ENCODE data around the gene ITGAL.
"Not testable (repeated sequence)": the region's sequence is repeated elsewhere in the genome, so short reads cannot be mapped to it uniquely, and the experiment has no call there.

Gene ITGAL

GRCh38 chr16:30457743-30458560 is 14.6 kb upstream of the ITGAL start:
- no peak for DNase-seq (ENCODE audit: low read depth)

DNA sequence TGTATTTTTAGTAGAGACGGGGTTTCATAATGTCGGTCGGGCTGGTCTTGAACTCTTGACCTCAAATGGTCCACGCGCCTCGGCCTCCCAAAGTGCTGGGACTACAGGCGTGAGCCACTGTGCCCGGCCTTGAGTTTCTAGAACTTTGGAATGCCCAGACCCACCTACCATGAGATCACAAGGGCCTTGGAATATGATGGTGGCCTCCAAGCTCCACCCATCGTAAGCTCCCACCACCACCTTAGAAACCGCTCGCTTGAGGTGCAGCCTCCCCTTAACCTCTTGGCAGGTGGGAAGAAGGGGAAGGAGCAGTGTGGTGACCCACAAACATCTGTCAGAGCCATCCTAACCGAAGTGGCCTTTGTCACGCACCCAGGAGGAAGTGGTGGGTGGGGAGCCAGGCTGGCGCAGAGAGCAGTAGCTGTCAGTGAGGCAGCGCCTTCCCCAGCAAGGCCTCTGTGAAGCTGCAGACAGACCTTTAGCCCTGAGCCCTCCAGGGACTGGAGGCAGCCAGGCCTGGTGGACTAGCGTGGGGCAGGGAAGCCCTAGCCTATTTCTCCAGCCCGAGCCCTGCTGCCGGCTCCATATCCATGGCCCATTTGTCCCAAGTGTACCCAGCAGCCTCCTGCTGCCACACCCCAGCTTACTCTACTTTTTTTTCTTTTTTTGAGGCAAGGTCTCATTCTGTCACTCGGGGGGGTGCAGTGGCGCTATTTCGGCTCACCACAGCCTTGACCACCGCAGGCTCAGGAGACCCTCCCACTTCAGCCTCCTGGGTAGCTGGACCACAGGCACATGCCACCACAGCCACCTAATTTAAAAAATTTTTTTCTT is 13.8 kb upstream of the ITGAL start:
- no peak for DNase-seq (ENCODE audit: low read depth)

GRCh38 chr16:30459456-30459855 is 13.1 kb upstream of the ITGAL start:
- DNase-seq (ENCODE audit: low read depth): no peak

GRCh38 chr16:30461426-30461825 is 11.1 kb upstream of the ITGAL start:
- DNase-seq (ENCODE audit: low read depth): not testable (repeated sequence)

GRCh38 chr16:30464078-30464477 is 8.5 kb upstream of the ITGAL start:
- no peak for DNase-seq (ENCODE audit: low read depth)

GRCh38 chr16:30470170-30470512 is 2.4 kb upstream of the ITGAL start:
- no peak for DNase-seq (ENCODE audit: low read depth)

- DNase-seq (ENCODE audit: low read depth): no peak
These were observed 1.9 kb upstream of the ITGAL start for GRCh38 chr16:30470632-30470995.

- no peak for DNase-seq (ENCODE audit: low read depth)
These were observed 910 bp downstream of the ITGAL start for GRCh38 chr16:30473231-30474073.

DNA sequence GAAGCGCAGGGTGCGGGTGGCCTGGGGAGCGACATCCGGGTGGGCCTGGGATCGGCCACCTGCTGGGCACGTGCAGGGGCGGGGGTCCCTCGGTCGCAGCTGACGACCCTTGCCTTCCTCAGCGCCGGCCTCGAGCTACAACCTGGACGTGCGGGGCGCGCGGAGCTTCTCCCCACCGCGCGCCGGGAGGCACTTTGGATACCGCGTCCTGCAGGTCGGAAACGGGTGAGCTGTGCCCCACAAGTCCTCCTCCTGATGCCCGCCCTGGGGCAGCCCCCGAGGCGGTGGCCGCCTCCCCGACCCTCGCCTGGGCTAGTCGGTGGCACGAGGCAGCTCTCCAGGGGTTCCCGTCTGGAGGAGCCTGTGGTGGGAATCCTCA is 1.5 kb downstream of the ITGAL start:
- no peak for DNase-seq (ENCODE audit: low read depth)

- DNase-seq (ENCODE audit: low read depth): no peak
These were observed 2.1 kb downstream of the ITGAL start for GRCh38 chr16:30474684-30475083.

GRCh38 chr16:30476991-30477390 is 4.4 kb downstream of the ITGAL start:
- no peak for DNase-seq (ENCODE audit: low read depth)

GRCh38 chr16:30477773-30478172 is 5.2 kb downstream of the ITGAL start:
- not testable (repeated sequence) for DNase-seq (ENCODE audit: low read depth)

DNA sequence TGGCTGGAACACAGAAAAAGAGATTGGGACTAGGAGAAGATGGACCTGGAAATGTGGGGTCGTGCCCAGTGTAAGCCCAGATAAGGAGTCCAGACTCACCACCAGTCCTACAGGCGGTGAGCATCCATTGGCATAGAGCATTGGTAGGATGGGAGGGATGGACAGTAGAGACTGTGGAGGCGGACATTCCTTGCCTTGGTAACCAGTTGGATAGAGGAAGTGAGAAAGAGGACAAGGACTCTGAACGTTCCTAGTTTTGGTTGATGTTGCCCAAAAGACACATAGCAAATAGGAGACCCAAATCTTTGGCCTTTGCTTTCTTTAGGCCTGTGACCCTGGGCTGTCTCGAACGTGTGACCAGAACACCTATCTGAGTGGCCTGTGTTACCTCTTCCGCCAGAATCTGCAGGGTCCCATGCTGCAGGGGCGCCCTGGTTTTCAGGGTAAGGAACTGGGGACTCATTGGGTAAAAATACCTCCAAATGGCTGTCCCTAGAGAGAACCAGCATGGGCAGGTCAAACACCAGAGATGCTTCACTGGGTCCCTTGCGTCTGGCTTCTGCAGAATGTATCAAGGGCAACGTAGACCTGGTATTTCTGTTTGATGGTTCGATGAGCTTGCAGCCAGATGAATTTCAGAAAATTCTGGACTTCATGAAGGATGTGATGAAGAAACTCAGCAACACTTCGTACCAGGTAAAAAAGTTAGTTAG is 6.4 kb downstream of the ITGAL start:
- no peak for DNase-seq (ENCODE audit: low read depth)

DNA sequence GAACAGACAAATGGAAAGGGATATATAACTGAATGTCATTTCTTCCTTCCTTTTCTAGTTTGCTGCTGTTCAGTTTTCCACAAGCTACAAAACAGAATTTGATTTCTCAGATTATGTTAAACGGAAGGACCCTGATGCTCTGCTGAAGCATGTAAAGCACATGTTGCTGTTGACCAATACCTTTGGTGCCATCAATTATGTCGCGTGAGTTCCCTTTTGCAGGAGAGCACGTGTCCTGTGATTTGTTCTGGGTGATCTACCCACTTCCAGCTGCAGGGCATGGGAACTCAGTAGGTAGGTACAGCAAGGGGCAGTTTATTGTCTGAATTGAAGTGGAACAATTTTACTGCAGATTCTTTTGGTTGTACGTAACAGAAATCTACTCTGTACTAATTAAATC is 8.8 kb downstream of the ITGAL start:
- DNase-seq (ENCODE audit: low read depth): no peak

- DNase-seq (ENCODE audit: low read depth): no peak
These were observed 9.8 kb downstream of the ITGAL start for GRCh38 chr16:30482366-30482765.

DNA sequence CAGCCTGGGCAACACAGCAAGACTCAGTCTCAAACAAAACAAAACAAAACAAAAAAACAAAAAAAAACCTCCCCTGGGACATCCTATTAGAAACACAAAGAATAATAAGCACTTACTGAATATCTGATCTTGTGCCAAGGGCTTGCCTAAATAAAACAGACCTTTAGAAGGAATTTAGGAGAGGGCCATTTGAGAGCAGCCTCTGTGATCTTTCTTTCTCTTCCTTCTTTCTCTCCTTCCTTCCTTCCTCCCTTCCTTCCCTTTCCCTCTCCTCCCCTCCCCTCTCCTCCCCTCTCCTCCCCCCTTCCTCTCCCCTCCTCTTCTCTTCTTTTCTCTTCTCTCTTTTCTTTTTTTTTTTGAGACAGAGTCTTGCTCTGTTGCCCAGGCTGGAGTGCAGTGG is 12.3 kb downstream of the ITGAL start:
- no peak for DNase-seq (ENCODE audit: low read depth)

GRCh38 chr16:30485818-30486436 is 13.4 kb downstream of the ITGAL start:
- no peak for DNase-seq (ENCODE audit: low read depth)

- DNase-seq (ENCODE audit: low read depth): no peak
These were observed 16.4 kb downstream of the ITGAL start for GRCh38 chr16:30488764-30489605.

DNA sequence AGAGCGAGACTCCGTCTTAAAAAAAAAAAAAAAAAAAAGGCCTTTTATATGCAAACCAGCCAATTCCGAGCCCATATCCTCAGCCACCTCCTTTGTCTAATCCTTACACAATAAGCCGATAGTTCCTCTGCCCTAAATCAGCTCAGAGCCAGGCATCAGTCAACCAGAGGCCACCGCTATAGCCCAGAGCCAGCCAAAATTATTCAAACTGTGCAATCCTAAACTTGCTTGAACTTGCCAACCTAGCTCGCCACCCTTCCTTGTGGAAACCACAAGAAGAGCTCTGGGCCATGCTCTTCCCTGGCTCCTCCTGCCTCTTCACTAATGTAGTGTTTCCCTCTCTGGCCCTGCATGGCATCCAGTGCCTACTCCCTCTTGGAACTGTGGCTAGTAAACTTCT is 17.7 kb downstream of the ITGAL start:
- no peak for DNase-seq (ENCODE audit: low read depth)

DNA sequence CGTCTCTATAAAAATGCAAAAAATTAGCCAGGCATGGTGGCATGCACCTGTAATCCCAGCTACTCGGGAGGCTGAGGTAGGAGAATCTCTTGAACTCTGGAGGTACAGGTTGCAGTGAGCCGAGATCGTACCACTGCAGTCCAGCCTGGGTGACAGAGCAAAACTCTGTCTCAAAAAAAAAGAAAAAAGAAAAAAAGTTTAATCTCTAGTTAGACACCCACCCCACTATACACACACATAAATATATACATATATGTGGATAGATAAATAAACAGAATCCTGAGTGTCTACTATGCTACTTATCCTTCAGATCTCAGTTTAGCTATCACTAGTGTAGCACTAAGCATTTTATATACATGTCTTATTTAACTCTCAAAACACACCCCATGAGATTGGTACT is 18.7 kb downstream of the ITGAL start:
- no peak for DNase-seq (ENCODE audit: low read depth)
